Measurements from ENCODE around the gene BRD7.

Gene BRD7

DNA sequence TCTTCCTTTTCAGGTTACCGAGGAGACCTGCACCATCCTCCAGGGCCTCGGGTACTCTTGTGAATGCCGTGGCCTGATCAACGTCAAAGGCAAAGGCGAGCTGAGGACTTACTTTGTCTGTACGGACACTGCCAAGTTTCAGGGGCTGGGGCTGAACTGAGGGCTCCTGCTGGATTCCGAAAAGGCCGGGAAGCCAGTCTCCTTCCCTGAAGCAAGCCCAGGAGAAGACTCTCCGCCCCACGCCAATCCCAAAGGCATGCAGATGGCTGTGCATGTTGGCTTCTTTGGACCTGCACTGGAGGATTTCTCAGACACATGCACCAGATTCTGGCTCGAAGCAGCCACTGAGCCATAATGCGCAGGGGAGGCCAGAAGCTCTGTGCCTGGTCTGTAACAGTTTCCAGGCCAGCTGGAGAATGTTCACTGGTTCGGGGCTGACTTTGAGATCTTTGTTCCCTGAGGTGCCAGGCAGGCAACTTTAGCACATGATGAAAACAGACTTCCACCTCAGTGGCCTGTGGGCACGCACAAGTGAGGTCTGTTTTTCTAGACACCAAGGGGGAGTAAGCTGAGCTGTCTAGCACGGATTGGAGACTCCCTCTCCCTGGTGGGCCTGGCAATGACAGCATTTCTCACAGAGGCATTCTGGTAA, 53.3 kb downstream of the BRD7 start:
- H3K27ac ChIP-seq (ENCODE audit: low read length): no peak overlapping the region

DNA sequence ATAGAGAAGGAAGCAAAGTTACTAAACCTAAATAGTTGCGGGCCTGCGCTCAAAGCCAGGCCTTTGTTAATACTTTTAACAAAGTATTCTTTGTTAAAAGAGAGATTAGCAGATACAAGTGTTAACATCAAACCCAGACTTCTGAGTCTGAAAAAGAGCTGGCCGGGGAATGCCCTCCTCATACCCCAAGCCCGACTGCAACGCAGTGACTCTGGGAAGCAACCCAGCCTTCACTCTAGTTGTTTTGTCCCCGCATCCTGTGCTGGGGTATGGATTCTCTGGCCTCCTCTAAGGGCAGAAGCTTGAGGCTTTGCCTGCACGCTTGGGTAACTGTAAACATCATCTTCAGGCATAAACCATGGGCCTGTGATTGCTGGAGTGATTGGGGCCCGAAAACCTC, 54.1 kb downstream of the BRD7 start:
- Histone ChIP-seq H3K36me3 (ENCODE audit: control insufficient read depth in 1 of 2, insufficient read depth in 2 of 2, low read length in 2 of 2) (peaks cover 49 to 67% of the 10 kb centered on the region in 2 donors), H3K27me3 (ENCODE audit: low read depth, low read length) (no peaks in the 10 kb centered on the region), H3K27ac (ENCODE audit: low read length) (no peak overlapping the region), H3K4me1 (ENCODE audit: control insufficient read depth in 1 of 2, insufficient read depth in 2 of 2, low read length in 2 of 2) (peaks cover 0 to 9% of the 10 kb centered on the region in 2 donors), H3K9me3 (ENCODE audit: control insufficient read depth in 1 of 2, low read length in 2 of 2) (no peaks in the 10 kb centered on the region), H3K4me3 (ENCODE audit: low read depth in 1 of 2, low read length in 2 of 2) (no peak overlapping the region)

More for the DNA sequence above, 53.3 kb downstream of the BRD7 start:
- Histone ChIP-seq H3K9me3 (ENCODE audit: control insufficient read depth in 1 of 2, low read length in 2 of 2) (no peaks in the 10 kb centered on the region), H3K36me3 (ENCODE audit: control insufficient read depth in 1 of 2, insufficient read depth in 2 of 2, low read length in 2 of 2) (peaks cover 57 to 75% of the 10 kb centered on the region in 2 donors), H3K27me3 (ENCODE audit: low read depth, low read length) (no peaks in the 10 kb centered on the region), H3K4me3 (ENCODE audit: low read depth in 1 of 2, low read length in 2 of 2) (no peak overlapping the region), H3K4me1 (ENCODE audit: control insufficient read depth in 1 of 2, insufficient read depth in 2 of 2, low read length in 2 of 2) (peaks cover 0 to 8% of the 10 kb centered on the region in 2 donors)

DNA sequence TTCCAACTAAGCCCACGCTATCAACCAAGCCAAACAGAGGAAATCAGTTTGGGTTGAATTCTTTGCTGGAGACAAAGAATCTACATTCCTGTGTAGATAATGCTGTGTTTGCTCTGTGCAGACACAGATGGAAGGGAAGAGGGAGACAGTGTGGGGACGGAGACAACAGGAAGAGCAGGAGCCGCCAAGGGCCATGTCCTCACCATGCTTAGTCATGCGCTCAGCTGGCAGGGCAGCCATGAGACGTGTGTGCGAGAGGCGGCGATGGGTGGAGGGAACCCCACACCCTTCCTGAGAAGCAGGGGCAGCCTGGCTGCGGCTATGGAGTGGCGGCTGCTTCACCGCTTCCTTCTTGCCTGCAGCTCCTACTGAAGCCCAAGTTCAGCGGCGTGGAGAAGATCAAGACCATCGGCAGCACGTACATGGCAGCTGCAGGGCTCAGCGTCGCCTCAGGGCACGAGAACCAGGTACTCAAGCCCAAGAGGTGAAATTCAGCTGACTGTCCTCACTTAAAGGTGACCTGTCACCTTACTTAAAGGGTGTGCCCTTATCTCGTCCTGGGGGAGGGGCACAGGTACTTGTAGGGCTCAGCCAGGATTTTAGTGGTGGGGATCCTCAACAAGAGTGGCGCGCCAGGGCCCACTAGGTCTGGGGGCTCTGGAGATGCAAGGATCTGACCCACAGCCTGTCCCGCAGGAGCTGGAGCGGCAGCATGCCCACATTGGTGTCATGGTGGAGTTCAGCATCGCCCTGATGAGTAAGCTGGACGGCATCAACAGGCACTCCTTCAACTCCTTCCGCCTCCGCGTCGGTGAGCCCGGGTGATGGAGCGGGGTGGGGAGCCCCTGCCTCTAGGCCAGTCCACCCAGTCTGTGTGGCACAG, 55.0 kb downstream of the BRD7 start:
- peaks cover 47 to 59% of the 10 kb centered on the region in 2 donors for H3K36me3 ChIP-seq (ENCODE audit: control insufficient read depth in 1 of 2, insufficient read depth in 2 of 2, low read length in 2 of 2)
- H3K4me3 ChIP-seq (ENCODE audit: low read depth in 1 of 2, low read length in 2 of 2): no peak overlapping the region
- H3K27ac ChIP-seq (ENCODE audit: low read length): no peak overlapping the region
- H3K4me1 ChIP-seq (ENCODE audit: control insufficient read depth in 1 of 2, insufficient read depth in 2 of 2, low read length in 2 of 2): peaks cover 0 to 17% of the 10 kb centered on the region in 2 donors
- no peaks in the 10 kb centered on the region for H3K9me3 ChIP-seq (ENCODE audit: control insufficient read depth in 1 of 2, low read length in 2 of 2)
- no peaks in the 10 kb centered on the region for H3K27me3 ChIP-seq (ENCODE audit: low read depth, low read length)

DNA sequence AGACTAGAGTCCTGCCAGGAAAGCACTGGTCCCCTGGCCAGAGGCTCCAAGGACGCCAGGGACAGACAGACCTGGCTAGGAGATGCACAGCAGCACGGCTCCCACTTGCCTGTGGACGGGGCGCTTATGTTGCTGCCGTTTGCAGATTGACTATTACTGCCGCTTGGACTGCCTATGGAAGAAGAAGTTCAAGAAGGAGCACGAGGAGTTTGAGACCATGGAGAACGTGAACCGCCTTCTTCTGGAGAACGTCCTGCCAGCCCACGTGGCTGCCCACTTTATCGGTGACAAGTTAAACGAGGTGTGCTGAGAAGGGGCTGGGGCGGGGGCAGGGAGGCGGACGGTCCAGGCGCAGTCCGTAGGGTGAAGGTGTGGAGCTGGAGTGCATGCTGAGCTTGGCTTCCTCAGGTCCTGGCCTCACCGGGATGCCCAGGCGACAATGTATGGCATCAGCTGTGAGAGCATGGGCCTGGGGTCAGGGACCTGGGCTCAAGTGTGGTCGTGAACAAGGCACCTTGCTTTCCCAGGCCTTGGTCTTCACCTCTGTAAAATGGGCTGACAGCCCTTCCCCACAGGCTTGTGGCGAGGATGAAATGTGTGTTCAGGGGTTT, 56.8 kb downstream of the BRD7 start:
- H3K4me1 ChIP-seq (ENCODE audit: control insufficient read depth in 1 of 2, insufficient read depth in 2 of 2, low read length in 2 of 2): peaks cover 0 to 17% of the 10 kb centered on the region in 2 donors
- no peak overlapping the region for H3K4me3 ChIP-seq (ENCODE audit: low read depth in 1 of 2, low read length in 2 of 2)
- H3K27me3 ChIP-seq (ENCODE audit: low read depth, low read length): no peaks in the 10 kb centered on the region
- H3K27ac ChIP-seq (ENCODE audit: low read length): no peak overlapping the region
- H3K36me3 ChIP-seq (ENCODE audit: control insufficient read depth in 1 of 2, insufficient read depth in 2 of 2, low read length in 2 of 2): peaks cover 29 to 50% of the 10 kb centered on the region in 2 donors
- H3K9me3 ChIP-seq (ENCODE audit: control insufficient read depth in 1 of 2, low read length in 2 of 2): no peaks in the 10 kb centered on the region

DNA sequence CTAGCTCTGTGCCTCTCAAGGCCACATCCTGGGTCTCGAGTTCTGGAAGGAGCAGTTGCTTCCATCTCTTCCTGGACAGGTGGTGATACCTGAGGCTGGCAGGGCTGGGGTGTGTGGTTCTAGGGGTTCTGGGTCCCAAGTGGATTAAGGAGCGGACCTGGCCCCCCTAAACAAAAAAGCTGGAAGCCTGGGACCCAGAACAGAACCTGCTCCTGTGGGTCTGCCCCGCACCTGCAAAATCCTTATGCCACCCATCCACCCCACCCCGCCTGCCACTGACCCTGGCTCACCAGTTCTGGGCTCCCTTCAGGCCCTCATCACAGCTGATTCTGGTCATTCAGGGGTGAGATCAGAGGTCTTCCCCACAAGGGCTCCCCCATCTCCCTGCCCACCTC, 57.7 kb downstream of the BRD7 start:
- Histone ChIP-seq H3K27me3 (ENCODE audit: low read depth, low read length) (no peaks in the 10 kb centered on the region), H3K9me3 (ENCODE audit: control insufficient read depth in 1 of 2, low read length in 2 of 2) (no peaks in the 10 kb centered on the region), H3K4me3 (ENCODE audit: low read depth in 1 of 2, low read length in 2 of 2) (no peak overlapping the region), H3K36me3 (ENCODE audit: control insufficient read depth in 1 of 2, insufficient read depth in 2 of 2, low read length in 2 of 2) (peaks cover 20 to 42% of the 10 kb centered on the region in 2 donors), H3K4me1 (ENCODE audit: control insufficient read depth in 1 of 2, insufficient read depth in 2 of 2, low read length in 2 of 2) (peaks cover 0 to 17% of the 10 kb centered on the region in 2 donors), H3K27ac (ENCODE audit: low read length) (no peak overlapping the region)

DNA sequence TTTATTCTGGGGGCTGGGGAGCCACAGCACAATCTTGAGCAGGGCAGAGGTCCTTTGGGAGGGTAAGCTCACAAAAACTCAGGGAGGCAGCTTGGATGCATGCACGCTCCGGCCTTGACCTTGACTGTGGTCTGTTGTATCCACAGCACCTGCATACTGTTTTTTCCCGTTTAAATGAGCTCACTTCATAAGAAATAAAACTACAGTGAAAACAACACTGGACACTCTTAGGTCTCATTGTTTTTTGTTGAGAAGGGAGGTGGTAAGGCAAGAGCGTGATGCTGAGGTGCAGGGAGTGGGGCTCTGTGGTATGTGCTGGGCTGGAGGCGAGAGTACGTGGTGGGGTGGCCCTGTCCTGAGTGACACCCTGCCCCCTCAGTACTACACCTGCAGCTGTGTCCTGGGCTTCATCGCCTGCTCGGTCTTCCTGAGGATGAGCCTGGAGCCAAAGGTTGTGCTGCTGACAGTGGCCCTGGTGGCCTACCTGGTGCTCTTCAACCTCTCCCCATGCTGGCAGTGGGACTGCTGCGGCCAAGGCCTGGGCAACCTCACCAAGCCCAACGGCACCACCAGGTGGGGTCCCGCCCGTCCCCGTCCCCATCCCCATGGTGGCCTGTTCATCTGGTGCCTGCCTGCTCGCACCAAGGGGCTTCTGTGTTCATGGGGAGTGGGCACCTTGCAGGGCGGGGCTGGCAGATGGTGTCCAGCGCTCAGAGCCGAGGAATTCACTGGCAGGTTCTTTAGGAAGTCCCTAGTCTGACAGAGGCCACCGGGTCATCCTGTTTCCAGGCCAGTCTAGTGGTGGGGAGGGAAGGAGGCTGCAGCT, 58.3 kb downstream of the BRD7 start:
- no peak overlapping the region for H3K27ac ChIP-seq (ENCODE audit: low read length)
- H3K4me1 ChIP-seq (ENCODE audit: control insufficient read depth in 1 of 2, insufficient read depth in 2 of 2, low read length in 2 of 2): peaks cover 0 to 17% of the 10 kb centered on the region in 2 donors
- no peaks in the 10 kb centered on the region for H3K9me3 ChIP-seq (ENCODE audit: control insufficient read depth in 1 of 2, low read length in 2 of 2)
- H3K27me3 ChIP-seq (ENCODE audit: low read depth, low read length): no peaks in the 10 kb centered on the region
- H3K4me3 ChIP-seq (ENCODE audit: low read depth in 1 of 2, low read length in 2 of 2): no peak overlapping the region
- peaks cover 14 to 38% of the 10 kb centered on the region in 2 donors for H3K36me3 ChIP-seq (ENCODE audit: control insufficient read depth in 1 of 2, insufficient read depth in 2 of 2, low read length in 2 of 2)

DNA sequence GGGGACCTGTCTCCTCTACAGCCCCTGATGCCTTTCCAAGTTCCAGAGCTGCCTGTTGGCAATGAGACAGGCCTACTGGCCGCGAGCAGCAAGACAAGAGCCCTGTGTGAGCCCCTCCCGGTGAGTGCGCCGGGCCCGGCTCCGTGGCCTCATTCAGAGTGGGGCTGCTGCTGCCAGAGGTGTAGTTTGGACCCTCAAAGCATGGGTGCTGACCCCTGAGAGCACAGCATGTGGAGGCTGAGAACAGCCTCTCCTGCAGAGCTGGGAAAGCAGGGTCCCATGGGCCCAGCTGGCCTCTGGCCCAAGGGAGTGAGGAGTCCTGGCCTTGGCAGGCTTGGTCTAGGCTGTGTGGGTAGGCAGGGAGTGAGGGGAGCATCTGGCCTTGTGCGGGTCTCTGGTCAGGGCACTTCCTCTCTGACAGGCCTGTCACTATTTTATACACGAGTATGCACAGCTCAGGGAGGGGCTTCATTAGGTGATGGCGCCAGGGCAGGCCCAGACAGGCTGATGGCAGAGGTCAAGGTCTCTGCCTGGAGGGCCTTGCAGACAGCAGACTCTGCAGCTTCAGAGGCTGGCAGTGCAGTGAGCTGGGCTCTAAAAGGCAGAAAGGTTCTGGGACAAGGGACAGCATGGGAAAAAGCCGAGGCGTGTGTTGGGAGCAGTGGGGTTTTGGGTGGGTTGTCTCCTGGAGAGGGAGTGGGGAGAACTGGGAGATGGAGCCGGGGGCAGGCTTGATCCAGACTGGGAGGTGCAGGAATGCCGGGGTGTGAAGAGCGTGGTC, 59.1 kb downstream of the BRD7 start:
- H3K9me3 ChIP-seq (ENCODE audit: control insufficient read depth in 1 of 2, low read length in 2 of 2): no peaks in the 10 kb centered on the region
- peaks cover 6 to 37% of the 10 kb centered on the region in 2 donors for H3K36me3 ChIP-seq (ENCODE audit: control insufficient read depth in 1 of 2, insufficient read depth in 2 of 2, low read length in 2 of 2)
- H3K27me3 ChIP-seq (ENCODE audit: low read depth, low read length): no peaks in the 10 kb centered on the region
- no peak overlapping the region for H3K4me3 ChIP-seq (ENCODE audit: low read depth in 1 of 2, low read length in 2 of 2)
- peaks cover 0 to 10% of the 10 kb centered on the region in 2 donors for H3K4me1 ChIP-seq (ENCODE audit: control insufficient read depth in 1 of 2, insufficient read depth in 2 of 2, low read length in 2 of 2)
- H3K27ac ChIP-seq (ENCODE audit: low read length): no peak overlapping the region

DNA sequence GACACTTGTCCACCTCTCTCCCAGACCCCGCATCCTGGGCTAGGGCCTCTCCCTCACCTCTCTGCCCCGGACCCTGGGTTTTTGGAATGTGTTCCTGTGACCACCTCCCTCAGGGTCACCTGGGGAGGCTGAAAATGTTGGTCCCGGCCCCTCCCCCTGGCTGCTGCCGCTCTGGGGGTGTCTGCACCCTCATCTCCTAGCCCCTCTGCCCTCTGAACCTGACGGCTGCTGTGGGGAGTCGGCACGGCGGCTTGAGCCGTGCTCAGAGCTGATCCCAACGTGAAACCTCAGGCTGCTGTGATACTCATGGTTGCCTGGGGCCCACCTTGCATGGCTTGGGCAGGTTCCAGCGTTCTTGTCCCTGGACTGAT, 59.6 kb downstream of the BRD7 start:
- H3K4me1 ChIP-seq (ENCODE audit: control insufficient read depth in 1 of 2, insufficient read depth in 2 of 2, low read length in 2 of 2): peaks cover 0 to 9% of the 10 kb centered on the region in 2 donors

DNA sequence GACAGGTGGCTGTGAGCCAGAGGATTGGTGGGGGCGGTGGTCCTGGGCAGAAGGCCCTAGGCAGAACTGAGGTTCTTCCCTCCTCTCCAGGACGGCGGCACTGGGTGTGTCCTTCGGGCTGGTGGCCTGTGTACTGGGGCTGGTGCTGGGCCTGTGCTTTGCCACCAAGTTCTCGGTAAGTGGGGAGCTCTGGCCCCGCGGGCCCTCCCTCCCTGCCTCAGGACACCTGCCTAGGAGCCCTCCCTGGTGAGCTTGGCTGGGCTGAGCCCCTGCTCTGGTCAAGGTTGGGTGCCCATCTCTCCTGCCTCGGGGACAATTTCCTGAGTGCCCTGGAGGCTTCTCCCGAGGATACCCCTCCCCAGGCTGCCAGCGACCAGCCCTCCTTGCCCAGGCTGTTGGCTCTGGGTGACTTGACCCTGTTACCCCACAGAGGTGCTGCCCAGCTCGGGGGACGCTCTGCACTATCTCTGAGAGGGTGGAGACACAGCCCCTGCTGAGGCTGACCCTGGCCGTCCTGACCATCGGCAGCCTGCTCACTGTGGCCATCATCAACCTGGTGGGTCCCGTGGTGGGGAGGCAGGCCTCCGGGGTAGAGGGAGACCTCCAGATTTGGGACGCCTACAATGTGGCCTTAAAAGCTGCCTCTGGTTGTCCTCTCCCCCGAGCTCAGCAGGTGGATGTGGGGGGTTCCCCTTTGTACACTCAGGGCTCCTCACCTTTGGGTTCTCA, 60.4 kb downstream of the BRD7 start:
- Histone ChIP-seq H3K9me3 (ENCODE audit: control insufficient read depth in 1 of 2, low read length in 2 of 2) (no peaks in the 10 kb centered on the region), H3K36me3 (ENCODE audit: control insufficient read depth in 1 of 2, insufficient read depth in 2 of 2, low read length in 2 of 2) (peaks cover under 1 to 25% of the 10 kb centered on the region in 2 donors), H3K27me3 (ENCODE audit: low read depth, low read length) (no peaks in the 10 kb centered on the region), H3K27ac (ENCODE audit: low read length) (no peak overlapping the region), H3K4me3 (ENCODE audit: low read depth in 1 of 2, low read length in 2 of 2) (no peak overlapping the region), H3K4me1 (ENCODE audit: control insufficient read depth in 1 of 2, insufficient read depth in 2 of 2, low read length in 2 of 2) (peaks cover 0 to 9% of the 10 kb centered on the region in 2 donors)

More for the DNA sequence above, 59.6 kb downstream of the BRD7 start:
- no peaks in the 10 kb centered on the region for H3K27me3 ChIP-seq (ENCODE audit: low read depth, low read length)
- no peak overlapping the region for H3K27ac ChIP-seq (ENCODE audit: low read length)
- no peaks in the 10 kb centered on the region for H3K9me3 ChIP-seq (ENCODE audit: control insufficient read depth in 1 of 2, low read length in 2 of 2)
- H3K4me3 ChIP-seq (ENCODE audit: low read depth in 1 of 2, low read length in 2 of 2): no peak overlapping the region
- H3K36me3 ChIP-seq (ENCODE audit: control insufficient read depth in 1 of 2, insufficient read depth in 2 of 2, low read length in 2 of 2): peaks cover 3 to 32% of the 10 kb centered on the region in 2 donors

DNA sequence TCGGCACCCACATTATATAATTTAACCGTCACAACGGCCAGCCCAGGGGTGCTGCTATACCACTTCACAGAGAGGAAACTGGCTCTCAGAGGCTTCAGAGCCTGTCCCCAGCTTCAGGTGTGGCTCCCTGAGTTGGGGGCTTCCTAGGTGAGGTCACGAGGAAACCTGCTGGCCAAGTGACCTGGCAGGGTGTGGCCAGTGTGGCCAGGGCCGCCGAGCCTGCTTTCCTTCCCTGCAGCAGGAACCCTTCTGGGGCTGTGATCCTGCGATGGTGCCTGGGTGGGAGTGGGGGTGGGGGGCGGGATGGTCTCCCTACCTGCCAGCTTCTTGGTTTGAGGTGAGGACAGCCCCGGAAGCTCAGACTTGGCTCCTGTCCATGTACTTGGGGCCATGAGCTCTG, 62.5 kb downstream of the BRD7 start:
- H3K9me3 ChIP-seq (ENCODE audit: control insufficient read depth in 1 of 2, low read length in 2 of 2): no peaks in the 10 kb centered on the region
- peaks cover 0 to 10% of the 10 kb centered on the region in 2 donors for H3K36me3 ChIP-seq (ENCODE audit: control insufficient read depth in 1 of 2, insufficient read depth in 2 of 2, low read length in 2 of 2)
- H3K27me3 ChIP-seq (ENCODE audit: low read depth, low read length): no peaks in the 10 kb centered on the region
- H3K4me3 ChIP-seq (ENCODE audit: low read depth in 1 of 2, low read length in 2 of 2): no peak overlapping the region
- peaks cover 0 to 9% of the 10 kb centered on the region in 2 donors for H3K4me1 ChIP-seq (ENCODE audit: control insufficient read depth in 1 of 2, insufficient read depth in 2 of 2, low read length in 2 of 2)
- H3K27ac ChIP-seq (ENCODE audit: low read length): no peak overlapping the region
